Activated CD8-positive, alpha-beta memory T cell treated with anti-CD3 and anti-CD28 coated beads for 36 hours (primary cell): ENCODE data around the gene GLCCI1. TPM values are rescaled to one million over a fixed set of nuclear protein-coding genes. Genes with fewer than 3 reads are reported as not detected.

Experiments
- CTCF ChIA-PET: fragments of 350-600 bp; sonication (Branson Sonifier 250); formaldehyde crosslinking; loops from one replicate; lab custom pipeline; 2021; ENCODE audit warnings: antibody characterized with exemption; lab: Charles Lee
- POLR2A ChIA-PET: fragments of 350-600 bp; sonication (Branson Sonifier 250); formaldehyde crosslinking; loops from one replicate; lab custom pipeline; 2021; ENCODE audit warnings: antibody characterized with exemption; lab: Charles Lee
- total RNA-seq, 2 experiments: library from RNA; stranded (reverse); gene quantifications; one replicate each; pipeline ENCODE4 v1.2.3, GENCODE V29; 2021

The GLCCI1 gene
- total RNA-seq, 2 experiments from 2014 or later, result 10.0 to 11.0 TPM

DNA sequence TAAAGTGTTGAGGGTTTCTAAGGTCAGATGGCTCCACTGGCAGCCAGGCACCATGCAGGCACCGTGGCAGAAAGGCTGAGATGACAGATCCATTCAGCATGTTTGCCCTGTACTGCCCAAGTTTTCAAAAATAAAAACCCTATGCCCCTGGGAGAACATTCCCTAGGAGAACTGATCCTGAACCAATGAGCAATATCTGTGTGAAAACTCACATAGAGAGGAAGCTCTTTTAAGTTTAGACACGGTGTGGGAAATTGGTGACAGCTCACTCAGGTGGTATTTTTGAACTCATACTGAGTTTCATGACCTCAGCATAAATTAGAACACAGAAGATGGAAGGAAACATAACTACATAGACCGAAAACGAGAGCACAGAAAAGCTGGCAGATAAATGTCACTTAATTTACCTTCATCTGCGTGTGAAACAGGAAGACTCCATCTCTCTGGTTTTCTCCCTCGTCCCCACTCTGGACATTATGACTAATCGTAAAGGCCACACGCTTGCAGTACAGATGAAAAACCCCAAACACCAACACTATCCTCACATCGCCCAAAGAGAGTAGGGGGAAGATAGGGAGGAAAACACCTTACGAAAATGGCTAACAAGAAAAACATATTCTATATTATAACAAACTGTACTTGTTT, 165.6 kb downstream of the GLCCI1 start:
- ChIA-PET CTCF (interaction anchor here (0.7 to 1.8 kb wide), 4 partner anchors 9 to 494 kb away, joined by 3 to 6 read pairs (median 4); partner anchors contain the start of gene UMAD1), POLR2A (interaction anchor here (1.0 kb wide), 1 partner anchor 8 kb away, joined by 4 read pairs; no protein-coding TSS in a partner anchor)

DNA sequence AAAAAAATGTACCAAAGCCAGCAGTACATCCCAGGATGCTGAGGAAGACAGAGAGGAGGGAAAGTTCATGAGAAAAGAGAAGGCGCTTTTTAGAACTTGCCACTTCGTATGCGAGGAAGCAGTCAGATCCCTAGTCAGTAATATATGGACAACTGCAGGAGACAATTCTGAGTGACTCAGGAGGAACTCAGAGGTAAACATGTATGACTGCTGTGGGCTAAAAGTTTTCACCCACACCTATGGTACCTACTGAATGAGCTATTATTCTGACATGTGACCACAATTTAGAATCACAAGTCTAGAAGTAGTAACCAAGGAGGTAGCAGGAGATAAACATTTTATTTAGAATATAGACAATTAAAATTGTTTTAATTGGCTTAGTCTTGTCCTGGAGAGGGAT, 166.8 kb downstream of the GLCCI1 start:
- ChIA-PET CTCF (interaction anchor here (1.8 kb wide), 2 partner anchors 10 to 63 kb away, joined by 4 to 6 read pairs; no protein-coding TSS in a partner anchor), POLR2A (interaction anchor here (0.6 to 0.8 kb wide), 2 partner anchors 11 to 166 kb away, joined by 3 to 5 read pairs; no protein-coding TSS in a partner anchor)

- POLR2A ChIA-PET, result interaction anchor here (0.6 to 0.8 kb wide), 2 partner anchors 12 to 166 kb away, joined by 3 to 5 read pairs; no protein-coding TSS in a partner anchor
- CTCF ChIA-PET, result interaction anchor here (1.8 kb wide), 1 partner anchor 11 kb away, joined by 6 read pairs; no protein-coding TSS in a partner anchor
Measured at GRCh38 chr7:8136051-8136730, 167.6 kb downstream of the GLCCI1 start.
